ENCODE results near the gene ITPR1.
A peak's percentile ranks its signal among the peaks of the same experiment; 100 is the strongest.

ITPR1 gene

DNA sequence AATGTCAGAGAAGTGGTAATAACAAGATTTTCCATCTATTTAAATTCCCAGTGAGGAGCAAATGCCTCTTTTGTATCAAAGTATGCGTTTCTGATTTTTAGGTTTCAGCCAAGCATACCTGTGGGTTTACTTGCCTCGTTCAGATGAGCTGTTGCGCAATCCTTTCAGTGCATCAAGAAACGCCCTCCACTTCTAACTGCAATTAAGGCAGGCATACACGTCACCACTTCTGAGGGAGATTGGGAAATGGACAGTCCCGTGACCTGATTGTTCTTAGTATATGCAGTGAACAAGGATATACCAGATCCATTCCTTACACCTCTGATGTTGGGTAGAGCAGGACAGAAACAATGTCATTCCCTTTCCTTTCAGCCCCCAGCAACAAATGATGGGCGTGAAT, 219.0 kb downstream of the ITPR1 start:
- ChIA-PET POLR2A (ENCODE audit: low non-redundant PET) (interaction anchor here (1.0 kb wide), 1 partner anchor 267 kb away, joined by 4 read pairs; the partner anchor contains the start of gene BHLHE40), CTCF (interaction anchor here (0.5 to 1.5 kb wide), 6 partner anchors 128 to 412 kb away, joined by 3 to 8 read pairs (median 4); no protein-coding TSS in a partner anchor)
- no peak overlapping the region for H3K27ac ChIP-seq
- TF ChIP-seq CTCF (conservative IDR thresholded peaks at IDR 0.05; ENCODE audit: low read depth): no peak
- DNase-seq (ENCODE audit: low spot score): peak; percentile 70

GRCh38 chr3:4714045-4714444, 220.9 kb downstream of the ITPR1 start:
- POLR2A ChIA-PET (ENCODE audit: low non-redundant PET): no interaction called here
- DNase-seq (ENCODE audit: low spot score): no peak
- no peak for TF ChIP-seq CTCF (conservative IDR thresholded peaks at IDR 0.05; ENCODE audit: low read depth)
- H3K27ac ChIP-seq: no peak overlapping the region
- CTCF ChIA-PET: no interaction called here

GRCh38 chr3:4716266-4716665, 223.1 kb downstream of the ITPR1 start:
- no peak for TF ChIP-seq CTCF (conservative IDR thresholded peaks at IDR 0.05; ENCODE audit: low read depth)
- DNase-seq (ENCODE audit: low spot score): no peak
- H3K27ac ChIP-seq: no peak overlapping the region
- ChIA-PET POLR2A (ENCODE audit: low non-redundant PET) (no interaction called here), CTCF (no interaction called here)

GRCh38 chr3:4716706-4717362, 223.7 kb downstream of the ITPR1 start:
- POLR2A ChIA-PET (ENCODE audit: low non-redundant PET): no interaction called here
- TF ChIP-seq CTCF (conservative IDR thresholded peaks at IDR 0.05; ENCODE audit: low read depth): no peak

GRCh38 chr3:4717363-4717740, 224.2 kb downstream of the ITPR1 start:
- ChIA-PET CTCF (interaction anchor here (0.6 kb wide), 1 partner anchor 61 kb away, joined by 3 read pairs; no protein-coding TSS in a partner anchor), POLR2A (ENCODE audit: low non-redundant PET) (no interaction called here)
- DNase-seq (ENCODE audit: low spot score): no peak
- TF ChIP-seq CTCF (conservative IDR thresholded peaks at IDR 0.05; ENCODE audit: low read depth): no peak
- no peak overlapping the region for H3K27ac ChIP-seq

More at GRCh38 chr3:4716706-4717362, 223.7 kb downstream of the ITPR1 start:
- DNase-seq (ENCODE audit: low spot score): no peak
- H3K27ac ChIP-seq: no peak overlapping the region
- CTCF ChIA-PET: no interaction called here

DNA sequence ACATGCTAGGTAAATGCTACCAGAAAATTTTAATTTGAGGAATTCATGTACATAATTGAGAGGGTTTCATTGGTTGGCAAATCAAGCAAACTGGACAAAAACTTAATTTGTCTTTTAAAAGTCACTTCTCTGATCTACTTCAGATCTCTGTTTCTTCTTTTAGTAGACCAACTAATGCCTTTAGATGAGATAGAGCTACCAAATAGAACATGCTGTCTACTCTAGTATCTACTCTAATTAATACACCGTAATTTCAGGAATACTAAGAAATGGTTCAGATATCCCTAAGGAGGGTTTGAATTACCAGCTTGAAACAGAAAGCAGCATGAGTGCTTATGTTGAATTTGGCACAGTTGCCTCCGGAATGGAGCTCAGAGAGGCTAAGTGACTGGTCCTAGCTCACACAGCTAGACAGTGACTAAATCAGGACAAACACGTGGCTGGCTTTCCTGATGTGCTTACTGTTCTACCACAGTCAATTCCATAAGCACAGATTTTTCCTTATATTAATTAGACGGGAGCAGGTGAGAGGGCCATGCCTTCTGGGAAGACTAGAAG, 225.1 kb downstream of the ITPR1 start:
- ChIA-PET CTCF (no interaction called here), POLR2A (ENCODE audit: low non-redundant PET) (no interaction called here)
- no peak overlapping the region for H3K27ac ChIP-seq
- TF ChIP-seq CTCF (conservative IDR thresholded peaks at IDR 0.05; ENCODE audit: low read depth): no peak
- no peak for DNase-seq (ENCODE audit: low spot score)
